Measurements from ENCODE around the gene PRSS16.
"Not testable (repeated sequence)": the region's sequence is repeated elsewhere in the genome, so short reads cannot be mapped to it uniquely, and the experiment has no call there.

Gene PRSS16

GRCh38 chr6:27242589-27243265 lies 4.8 kb upstream of the PRSS16 start:
- no peak for DNase-seq (ENCODE audit: low spot score)

GRCh38 chr6:27248783-27249182 lies 1.3 kb downstream of the PRSS16 start:
- no peak for DNase-seq (ENCODE audit: low spot score)

GRCh38 chr6:27250277-27251111 lies 3.0 kb downstream of the PRSS16 start:
- DNase-seq (ENCODE audit: low spot score) = no peak

- DNase-seq (ENCODE audit: low spot score) = peak; percentile 90
These were observed 3.7 kb downstream of the PRSS16 start for GRCh38 chr6:27251112-27251605.

- DNase-seq (ENCODE audit: low spot score) = peak; percentile 90
These were observed 4.2 kb downstream of the PRSS16 start for GRCh38 chr6:27251606-27252251.

- DNase-seq (ENCODE audit: low spot score) = no peak
These were observed 7.1 kb downstream of the PRSS16 start for GRCh38 chr6:27254566-27254965.

GRCh38 chr6:27255866-27256265 lies 8.4 kb downstream of the PRSS16 start:
- DNase-seq (ENCODE audit: low spot score) = no peak

- DNase-seq (ENCODE audit: low spot score) = no peak
These were observed 12.9 kb downstream of the PRSS16 start for GRCh38 chr6:27260369-27260768.

GRCh38 chr6:27260836-27261375 lies 13.4 kb downstream of the PRSS16 start:
- no peak for DNase-seq (ENCODE audit: low spot score)

GRCh38 chr6:27263886-27264285 lies 16.4 kb downstream of the PRSS16 start:
- no peak for DNase-seq (ENCODE audit: low spot score)

- not testable (repeated sequence) for DNase-seq (ENCODE audit: low spot score)
These were observed 19.5 kb downstream of the PRSS16 start for GRCh38 chr6:27267003-27267402.

GRCh38 chr6:27267857-27268434 lies 20.4 kb downstream of the PRSS16 start:
- no peak for DNase-seq (ENCODE audit: low spot score)

GRCh38 chr6:27268803-27269202 lies 21.3 kb downstream of the PRSS16 start:
- DNase-seq (ENCODE audit: low spot score) = no peak

GRCh38 chr6:27273783-27274182 lies 26.3 kb downstream of the PRSS16 start:
- DNase-seq (ENCODE audit: low spot score) = no peak

- no peak for DNase-seq (ENCODE audit: low spot score)
These were observed 27.8 kb downstream of the PRSS16 start for GRCh38 chr6:27275025-27275956.

GRCh38 chr6:27279513-27280063 lies 32.1 kb downstream of the PRSS16 start:
- DNase-seq (ENCODE audit: low spot score) = no peak

- peak; percentile 58 for DNase-seq (ENCODE audit: low spot score)
These were observed 32.6 kb downstream of the PRSS16 start for GRCh38 chr6:27280064-27280539.

- DNase-seq (ENCODE audit: low spot score) = peak; percentile 27
These were observed 33.1 kb downstream of the PRSS16 start for GRCh38 chr6:27280540-27281000.

GRCh38 chr6:27281105-27281539 lies 33.6 kb downstream of the PRSS16 start:
- DNase-seq (ENCODE audit: low spot score) = no peak

- no peak for DNase-seq (ENCODE audit: low spot score)
These were observed 34.1 kb downstream of the PRSS16 start for GRCh38 chr6:27281569-27281968.
